T-cell (primary cell): ENCODE data around the gene HSD17B11. TPM values are rescaled to one million over a fixed set of nuclear protein-coding genes. Genes with fewer than 3 reads are reported as not detected.

ENCODE experiments used
- ATAC-seq, 4 experiments: fragments of 200-7000 bp in 3 of 4; fragments of 150-1000 bp in 1 of 4; cut with Tn5 transposase; replicated peaks in 1 of 4; 1 replicate in 3 of 4; 2 replicates in 1 of 4; pipeline ENCODE4 v1.10.0; 2021; ENCODE audit warnings: moderate library complexity in 3 of 4, mild to moderate bottlenecking in 2 of 4, moderate number of reproducible peaks in 1 of 4
- CTCF ChIA-PET, 2 donors: fragments of 300-600 bp; sonication (Branson Sonifier 250); formaldehyde crosslinking; loops; one replicate each; lab custom pipeline; 2022; ENCODE audit warnings: antibody characterized with exemption in 2 of 2; lab: Charles Lee
- POLR2A ChIA-PET, 2 donors: fragments of 300-600 bp; sonication (Branson Sonifier 250); formaldehyde crosslinking; loops; one replicate each; lab custom pipeline; 2022; ENCODE audit warnings: antibody characterized with exemption in 2 of 2; lab: Charles Lee
- DNase-seq, 35 experiments: peaks; one replicate each; pipeline versions ENCODE4 v3.0.0 to v3.0.0-alpha.2; 2013 to 2023
- H3K27ac ChIP-seq: one replicate; pipeline ENCODE4 v1.5.1; 2013; ENCODE audit warnings: low read length
- H3K27me3 ChIP-seq, 2 experiments: replicated peaks in 1 of 2; 1 replicate in 1 of 2; 2 replicates in 1 of 2; pipeline versions ENCODE4 v1.6.1 to v1.7.0; 2013; ENCODE audit warnings: low read length in 1 of 2, mixed read lengths in 1 of 2; ENCODE audit not compliant: control insufficient read depth in 2 of 2, insufficient read depth in 2 of 2; ENCODE audit errors: extremely low read depth in 1 of 2
- H3K36me3 ChIP-seq, 2 donors: 1 replicate in 1 of 2; 2 replicates in 1 of 2; pipeline versions ENCODE4 v1.6.1 to v1.7.0; 2013; ENCODE audit warnings: low read length in 1 of 2; ENCODE audit not compliant: control insufficient read depth in 2 of 2, insufficient read depth in 1 of 2; ENCODE audit errors: extremely low read depth in 1 of 2
- H3K4me1 ChIP-seq, 2 experiments: 1 replicate in 1 of 2; 2 replicates in 1 of 2; pipeline versions ENCODE4 v1.6.1 to v1.7.0; 2013; ENCODE audit warnings: low read length in 2 of 2, mixed read lengths in 1 of 2; ENCODE audit not compliant: insufficient read depth in 2 of 2, control insufficient read depth in 1 of 2; ENCODE audit errors: extremely low read depth in 1 of 2
- H3K4me3 ChIP-seq, 2 donors: 1 replicate in 1 of 2; 2 replicates in 1 of 2; pipeline versions ENCODE4 v1.5.1 to v1.7.0; 2013; ENCODE audit warnings: mild to moderate bottlenecking in 2 of 2, low read length in 1 of 2, moderate library complexity in 1 of 2; ENCODE audit not compliant: control insufficient read depth in 1 of 2; ENCODE audit errors: extremely low read depth in 1 of 2
- H3K9me3 ChIP-seq: 2 replicates; pipeline ENCODE4 v1.7.0; 2013
- H3K27ac Mint-ChIP-seq, 2 donors: one replicate each; pipeline ENCODE4 v1.8.0; 2020 to 2021; ENCODE audit warnings: mild to moderate bottlenecking in 2 of 2, mixed read lengths in 2 of 2
- H3K27me3 Mint-ChIP-seq, 2 donors: one replicate each; pipeline ENCODE4 v1.8.0; 2021 to 2022; ENCODE audit warnings: mixed read lengths in 2 of 2
- H3K36me3 Mint-ChIP-seq: one replicate; pipeline ENCODE4 v1.8.0; 2021; ENCODE audit warnings: mixed read lengths
- H3K4me1 Mint-ChIP-seq, 3 donors: one replicate each; pipeline ENCODE4 v1.8.0; 2020 to 2022; ENCODE audit warnings: mixed read lengths in 3 of 3, mild to moderate bottlenecking in 1 of 3
- H3K4me3 Mint-ChIP-seq, 3 donors: one replicate each; pipeline ENCODE4 v1.8.0; 2020 to 2022; ENCODE audit warnings: mild to moderate bottlenecking in 3 of 3, mixed read lengths in 3 of 3, moderate library complexity in 3 of 3
- H3K9me3 Mint-ChIP-seq, 3 donors: one replicate each; pipeline ENCODE4 v1.8.0; 2020 to 2022; ENCODE audit warnings: mixed read lengths in 3 of 3
- WGBS: methylation state at CpG from one replicate; pipeline ENCODE4 v1.1.5; 2013; ENCODE audit warnings: missing lambda C conversion rate; ENCODE audit not compliant: insufficient coverage; 5-methylcytosine and 5-hydroxymethylcytosine counted together
- total RNA-seq, 35 experiments: library from RNA in 6 of 35; stranded (reverse) in 6 of 35; fragments of 120-200 nt in 1 of 35; gene quantifications; one replicate each; pipeline versions ENCODE4 v1.2.1 to v1.2.4 and lab custom pipeline; 2013 to 2026

Gene HSD17B11
- total RNA-seq, 5 donors from 2014 or later (not counting 1 experiment from before 2014, with no cell fraction given), result 38.0 to 57.7 (median 51.2) TPM

- Mint-ChIP-seq H3K9me3 (no peaks in the 10 kb centered on the region), H3K27ac (no peak overlapping the region), H3K27me3 (no peaks in the 10 kb centered on the region), H3K4me1 (peaks cover 2 to 6% (median 3%) of the 10 kb centered on the region in 3 donors), H3K36me3 (peaks cover 23% of the 10 kb centered on the region), H3K4me3 (no peak overlapping the region)
- Histone ChIP-seq H3K4me1 (no peaks in the 10 kb centered on the region), H3K27ac (no peak overlapping the region), H3K9me3 (no peaks in the 10 kb centered on the region), H3K36me3 (peaks cover 8 to 21% of the 10 kb centered on the region in 2 donors), H3K4me3 (no peak overlapping the region), H3K27me3 (no peaks in the 10 kb centered on the region)
- 60% methylated on average over 1 of the region's 2 CpGs for WGBS
- POLR2A ChIA-PET, result no interaction called here
- peak in 1 of 35 experiments; percentile 31 for DNase-seq
- CTCF ChIA-PET, result interaction anchor here (0.6 to 7.0 kb wide), 6 partner anchors 13 to 91 kb away, joined by 3 to 93 read pairs (median 14); partner anchors contain the start of gene HSD17B11 (in 1 of the 2)
- no peak for ATAC-seq
Observed at GRCh38 chr4:87377816-87378215, 13.2 kb downstream of the HSD17B11 start.

DNA sequence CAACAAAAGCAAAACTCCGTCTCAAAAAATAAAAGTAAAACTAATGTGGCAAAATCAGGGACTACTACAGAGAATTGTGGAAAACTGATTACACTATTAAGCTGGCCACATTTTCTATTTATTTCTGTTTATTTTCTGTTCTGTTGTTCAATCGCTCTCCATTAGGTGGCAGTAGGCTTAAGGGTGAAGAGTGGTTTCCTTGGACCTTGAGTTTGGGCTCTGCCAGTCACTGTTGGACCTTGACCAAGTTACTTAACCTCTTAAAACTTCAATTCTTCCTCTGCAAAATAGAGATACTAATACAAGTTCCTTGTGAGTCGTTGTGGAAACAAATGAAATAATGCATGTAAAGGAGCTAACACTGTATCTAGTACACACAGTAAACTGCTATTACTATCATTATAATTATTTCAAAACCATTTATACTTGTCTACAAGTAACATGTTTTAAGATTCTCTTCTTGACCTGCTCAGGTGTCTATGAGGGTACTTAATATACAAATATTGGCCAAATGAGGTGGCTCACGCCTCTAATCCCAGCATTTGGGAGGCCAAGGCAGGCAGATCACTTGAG is 15.2 kb downstream of the HSD17B11 start:
- Histone ChIP-seq H3K4me3 (no peak overlapping the region), H3K27me3 (no peaks in the 10 kb centered on the region), H3K9me3 (no peaks in the 10 kb centered on the region), H3K4me1 (no peaks in the 10 kb centered on the region), H3K36me3 (peaks cover 0 to 32% of the 10 kb centered on the region in 2 donors), H3K27ac (no peak overlapping the region)
- ATAC-seq (peak in 1 of 4 experiments; percentile 31), DNase-seq (peak in 1 of 35 experiments; percentile 62)
- peaks cover 26% of the 10 kb centered on the region for H3K36me3 Mint-ChIP-seq
- no CpG with 5 or more reads among the region's 4 CpGs for WGBS
- H3K4me3 Mint-ChIP-seq, result no peak overlapping the region
- peaks cover 0 to 2% (median 0%) of the 10 kb centered on the region in 3 donors for H3K4me1 Mint-ChIP-seq
- ChIA-PET POLR2A (no interaction called here), CTCF (interaction anchor here (0.6 to 7.0 kb wide), 27 partner anchors 10 to 836 kb away, joined by 3 to 93 read pairs (median 4); partner anchors contain the start of genes NUDT9 (in 2 of the 2) and HSD17B11 (in 1 of the 2))
- no peak overlapping the region for H3K27ac Mint-ChIP-seq
- no peaks in the 10 kb centered on the region for H3K27me3 Mint-ChIP-seq
- H3K9me3 Mint-ChIP-seq, result no peaks in the 10 kb centered on the region

GRCh38 chr4:87370068-87370467 is 20.9 kb downstream of the HSD17B11 start:
- CTCF ChIA-PET, result interaction anchor here in 1 of 2 donors (0.5 kb wide), 1 partner anchor 96 kb away, joined by 4 read pairs; no protein-coding TSS in a partner anchor
- Mint-ChIP-seq H3K36me3 (peaks cover 49% of the 10 kb centered on the region), H3K27me3 (no peaks in the 10 kb centered on the region), H3K4me1 (peaks cover 0 to 3% (median 2%) of the 10 kb centered on the region in 3 donors), H3K9me3 (no peaks in the 10 kb centered on the region), H3K27ac (peak overlapping the region in 1 of 2 donors; percentile 61), H3K4me3 (no peak overlapping the region)
- Histone ChIP-seq H3K36me3 (peaks cover 0 to 56% of the 10 kb centered on the region in 2 donors), H3K4me3 (no peak overlapping the region), H3K4me1 (no peaks in the 10 kb centered on the region), H3K27me3 (no peaks in the 10 kb centered on the region), H3K27ac (no peak overlapping the region), H3K9me3 (no peaks in the 10 kb centered on the region)
- POLR2A ChIA-PET, result no interaction called here
- DNase-seq, result no peak
- ATAC-seq, result no peak
- no CpG with 5 or more reads among the region's 2 CpGs for WGBS

DNA sequence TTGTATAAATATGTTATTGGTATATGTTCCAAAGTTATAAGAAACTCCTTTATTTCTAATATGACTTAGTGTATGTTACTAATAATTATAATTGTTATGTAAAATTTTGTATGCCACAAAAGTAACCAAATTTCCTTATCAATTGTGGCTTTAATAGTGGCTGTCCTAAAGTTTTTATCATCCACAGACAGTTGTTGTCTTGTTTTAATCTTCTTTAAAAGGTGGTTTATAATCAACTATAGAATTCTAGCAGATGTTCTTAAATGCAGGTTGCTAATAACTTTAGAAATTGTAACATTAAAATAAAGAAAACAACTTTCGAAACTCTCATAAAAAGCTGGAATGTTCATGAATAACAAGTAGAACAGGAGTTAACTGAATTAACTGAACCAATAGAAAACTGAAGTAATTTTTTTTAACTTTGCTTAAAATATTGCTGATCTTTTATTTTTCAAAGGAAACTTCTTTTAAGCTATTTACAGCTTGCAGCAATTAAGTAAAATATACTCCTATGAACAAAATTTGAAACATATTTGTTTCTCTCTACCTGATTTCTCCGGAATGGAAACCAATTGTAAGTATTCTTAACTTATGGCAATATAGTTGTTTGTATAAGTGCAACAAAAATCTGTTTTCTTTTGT is 24.3 kb downstream of the HSD17B11 start:
- no peak overlapping the region for H3K27ac ChIP-seq
- H3K4me3 Mint-ChIP-seq, result no peak overlapping the region
- peaks cover 2 to 63% of the 10 kb centered on the region in 2 donors for H3K36me3 ChIP-seq
- no peaks in the 10 kb centered on the region for H3K9me3 Mint-ChIP-seq
- peaks cover 58% of the 10 kb centered on the region for H3K36me3 Mint-ChIP-seq
- no peaks in the 10 kb centered on the region for H3K27me3 Mint-ChIP-seq
- no peaks in the 10 kb centered on the region for H3K4me1 ChIP-seq
- peak overlapping the region in 1 of 2 donors; percentile 39 for H3K27ac Mint-ChIP-seq
- no peaks in the 10 kb centered on the region for H3K27me3 ChIP-seq
- no peaks in the 10 kb centered on the region for H3K9me3 ChIP-seq
- no CpG with 5 or more reads among the region's 2 CpGs for WGBS
- H3K4me3 ChIP-seq, result no peak overlapping the region
- peaks cover 0 to 3% (median 2%) of the 10 kb centered on the region in 3 donors for H3K4me1 Mint-ChIP-seq
- CTCF ChIA-PET, result no interaction called here
- POLR2A ChIA-PET, result no interaction called here
- DNase-seq (no peak), ATAC-seq (no peak)

DNA sequence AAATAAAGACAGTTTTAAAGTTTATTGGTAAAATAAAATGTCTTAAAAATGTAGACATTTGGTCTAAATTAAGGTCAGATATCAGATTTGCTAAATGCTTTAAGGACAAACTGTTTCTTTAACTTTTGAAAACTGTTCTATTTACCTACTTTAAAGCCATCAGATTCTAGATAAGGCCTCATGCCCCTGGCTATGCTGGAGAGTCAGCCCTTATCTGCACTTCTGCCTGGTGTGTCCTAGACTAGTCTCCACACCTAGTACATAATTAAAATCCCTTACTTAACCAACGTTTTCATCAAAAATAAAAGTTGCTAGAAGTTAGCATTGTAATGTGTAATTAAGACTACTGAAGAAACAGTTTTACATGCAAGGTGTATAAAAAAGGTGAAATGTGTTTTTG is 25.6 kb downstream of the HSD17B11 start:
- Mint-ChIP-seq H3K27me3 (no peaks in the 10 kb centered on the region), H3K9me3 (no peaks in the 10 kb centered on the region), H3K4me3 (no peak overlapping the region), H3K4me1 (peaks cover 0 to 3% (median 2%) of the 10 kb centered on the region in 3 donors), H3K36me3 (peaks cover 54% of the 10 kb centered on the region), H3K27ac (peak overlapping the region in 1 of 2 donors; percentile 16)
- Histone ChIP-seq H3K36me3 (peaks cover 2 to 63% of the 10 kb centered on the region in 2 donors), H3K27me3 (no peaks in the 10 kb centered on the region), H3K27ac (no peak overlapping the region), H3K9me3 (no peaks in the 10 kb centered on the region), H3K4me1 (no peaks in the 10 kb centered on the region), H3K4me3 (no peak overlapping the region)
- ATAC-seq, result no peak
- WGBS, result no CpG with 5 or more reads among the region's 1 CpG
- no peak for DNase-seq
- POLR2A ChIA-PET, result interaction anchor here in 1 of 2 donors (0.7 kb wide), 1 partner anchor 115 kb away, joined by 3 read pairs; no protein-coding TSS in a partner anchor
- CTCF ChIA-PET, result no interaction called here

GRCh38 chr4:87363552-87363951 is 27.4 kb downstream of the HSD17B11 start:
- POLR2A ChIA-PET, result interaction anchor here (0.6 to 0.7 kb wide), 4 partner anchors 17 to 852 kb away, joined by 3 to 11 read pairs (median 8); no protein-coding TSS in a partner anchor
- peaks cover 2 to 63% of the 10 kb centered on the region in 2 donors for H3K36me3 ChIP-seq

More at GRCh38 chr4:87363552-87363951, 27.4 kb downstream of the HSD17B11 start:
- 100% methylated on average over 1 of the region's 2 CpGs for WGBS
- H3K27ac ChIP-seq, result no peak overlapping the region
- no peaks in the 10 kb centered on the region for H3K4me1 ChIP-seq
- ATAC-seq, result no peak
- Mint-ChIP-seq H3K27ac (no peak overlapping the region), H3K4me3 (no peak overlapping the region), H3K9me3 (no peaks in the 10 kb centered on the region), H3K27me3 (no peaks in the 10 kb centered on the region), H3K4me1 (no peaks in the 10 kb centered on the region), H3K36me3 (peaks cover 51% of the 10 kb centered on the region)
- no peaks in the 10 kb centered on the region for H3K9me3 ChIP-seq
- H3K4me3 ChIP-seq, result no peak overlapping the region
- no peak for DNase-seq
- no peaks in the 10 kb centered on the region for H3K27me3 ChIP-seq
- CTCF ChIA-PET, result interaction anchor here (0.6 to 1.5 kb wide), 4 partner anchors 11 to 134 kb away, joined by 3 to 6 read pairs (median 4); no protein-coding TSS in a partner anchor
